Activated CD8-positive, alpha-beta T cell treated with anti-CD3 and anti-CD28 coated beads for 36 hours (primary cell): Measurements from ENCODE around the gene LYRM2. TPM values are rescaled to one million over a fixed set of nuclear protein-coding genes. Genes with fewer than 3 reads are reported as not detected.

ENCODE experiments used
- ATAC-seq: fragments of 200-7000 bp; cut with Tn5 transposase; one replicate; pipeline ENCODE4 v1.10.0; 2021; ENCODE audit warnings: mild to moderate bottlenecking, moderate library complexity
- CTCF ChIA-PET: fragments of 350-600 bp; sonication (Branson Sonifier 250); formaldehyde crosslinking; loops from one replicate; lab custom pipeline; 2021; ENCODE audit warnings: antibody characterized with exemption; lab: Charles Lee
- POLR2A ChIA-PET: fragments of 350-600 bp; sonication (Branson Sonifier 250); formaldehyde crosslinking; loops from one replicate; lab custom pipeline; 2021; ENCODE audit warnings: antibody characterized with exemption; lab: Charles Lee
- DNase-seq: peaks from one replicate; pipeline ENCODE4 v3.0.0-alpha.2; 2020
- H3K27ac Mint-ChIP-seq: one replicate; pipeline ENCODE4 v1.8.0; 2021; ENCODE audit warnings: mild to moderate bottlenecking, mixed read lengths
- H3K27me3 Mint-ChIP-seq: one replicate; pipeline ENCODE4 v1.8.0; 2021; ENCODE audit warnings: mixed read lengths
- H3K36me3 Mint-ChIP-seq: one replicate; pipeline ENCODE4 v1.8.0; 2021; ENCODE audit warnings: low read depth, mixed read lengths
- H3K4me1 Mint-ChIP-seq: one replicate; pipeline ENCODE4 v1.8.0; 2021; ENCODE audit warnings: low read depth, mixed read lengths
- H3K4me3 Mint-ChIP-seq: one replicate; pipeline ENCODE4 v1.8.0; 2021; ENCODE audit warnings: mild to moderate bottlenecking, moderate library complexity, mixed read lengths
- H3K9me3 Mint-ChIP-seq: one replicate; pipeline ENCODE4 v1.8.0; 2021; ENCODE audit warnings: mixed read lengths
- CTCF ChIP-seq: fragments of 200-600 bp; IDR thresholded peaks from one replicate; pipeline ENCODE4 v1.8.0; 2022; ENCODE audit warnings: antibody characterized with exemption, mild to moderate bottlenecking
- intact Hi-C: fragments of 100-400 bp; cut with micrococcal nuclease; formaldehyde crosslinking; loops from one replicate; pipeline ENCODE4 v1.10.0; 2022
- total RNA-seq, 2 experiments: library from RNA; stranded (reverse); gene quantifications; one replicate each; pipeline ENCODE4 v1.2.3, GENCODE V29; 2021

The LYRM2 gene
- total RNA-seq, 2 experiments from 2014 or later = 23.6 to 23.7 TPM

- ChIA-PET CTCF (interaction anchor here (0.7 kb wide), 1 partner anchor 40 kb away, joined by 3 read pairs; no protein-coding TSS in a partner anchor), POLR2A (interaction anchor here (0.6 kb wide), 1 partner anchor 18 kb away, joined by 3 read pairs; no protein-coding TSS in a partner anchor)
- no peak overlapping the region for H3K27ac Mint-ChIP-seq
- no peak for TF ChIP-seq CTCF
- DNase-seq (no peak), ATAC-seq (no peak)
- H3K4me3 Mint-ChIP-seq = no peak overlapping the region
- intact Hi-C loops = no loop called here
- no peaks in the 10 kb centered on the region for H3K27me3 Mint-ChIP-seq
- peaks cover 56% of the 10 kb centered on the region for H3K36me3 Mint-ChIP-seq
- no peaks in the 10 kb centered on the region for H3K9me3 Mint-ChIP-seq
- no peaks in the 10 kb centered on the region for H3K4me1 Mint-ChIP-seq
Observed at GRCh38 chr6:89675949-89676748, 37.6 kb upstream of the LYRM2 start.

GRCh38 chr6:89670935-89671565 lies 32.5 kb upstream of the LYRM2 start:
- no peak for DNase-seq
- no peak for TF ChIP-seq CTCF
- ChIA-PET POLR2A (interaction anchor here (0.7 kb wide), 1 partner anchor 49 kb away, joined by 3 read pairs; no protein-coding TSS in a partner anchor), CTCF (no interaction called here)
- Mint-ChIP-seq H3K9me3 (no peaks in the 10 kb centered on the region), H3K4me3 (no peak overlapping the region), H3K27me3 (no peaks in the 10 kb centered on the region), H3K4me1 (no peaks in the 10 kb centered on the region), H3K27ac (no peak overlapping the region), H3K36me3 (peaks cover 48% of the 10 kb centered on the region)
- no peak for ATAC-seq
- intact Hi-C loops = no loop called here

GRCh38 chr6:89669002-89669401 lies 30.5 kb upstream of the LYRM2 start:
- H3K27me3 Mint-ChIP-seq = no peaks in the 10 kb centered on the region
- no peak for TF ChIP-seq CTCF
- no peak for DNase-seq
- H3K36me3 Mint-ChIP-seq = peaks cover 43% of the 10 kb centered on the region
- CTCF ChIA-PET = no interaction called here
- POLR2A ChIA-PET = interaction anchor here (1.3 kb wide), 1 partner anchor 18 kb away, joined by 6 read pairs; no protein-coding TSS in a partner anchor
- H3K9me3 Mint-ChIP-seq = no peaks in the 10 kb centered on the region
- no peak overlapping the region for H3K27ac Mint-ChIP-seq
- no peak overlapping the region for H3K4me3 Mint-ChIP-seq
- intact Hi-C loops = no loop called here
- ATAC-seq = no peak
- H3K4me1 Mint-ChIP-seq = no peaks in the 10 kb centered on the region

- intact Hi-C loops = no loop called here
- no peak for ATAC-seq
- Mint-ChIP-seq H3K27me3 (no peaks in the 10 kb centered on the region), H3K4me1 (no peaks in the 10 kb centered on the region), H3K9me3 (no peaks in the 10 kb centered on the region), H3K27ac (no peak overlapping the region), H3K36me3 (peaks cover 48% of the 10 kb centered on the region), H3K4me3 (no peak overlapping the region)
- CTCF ChIA-PET = interaction anchor here (1.1 kb wide), 1 partner anchor 9 kb away, joined by 5 read pairs; no protein-coding TSS in a partner anchor
- POLR2A ChIA-PET = interaction anchor here (0.9 kb wide), 1 partner anchor 10 kb away, joined by 3 read pairs; no protein-coding TSS in a partner anchor
- TF ChIP-seq CTCF = no peak
- DNase-seq = no peak
Observed at GRCh38 chr6:89667872-89668556, 29.5 kb upstream of the LYRM2 start.
